AG09309 (cell line): ENCODE data around the gene CYB561D2.

Experiments
- DNase-seq: peaks from one replicate; pipeline ENCODE4 v3.0.0-alpha.2; 2010; ENCODE audit warnings: low read depth
- H3K4me3 ChIP-seq: 2 replicates; pipeline ENCODE4 v1.5.1; 2011; ENCODE audit warnings: mild to moderate bottlenecking, low read depth, low read length, moderate library complexity; ENCODE audit not compliant: control insufficient read depth
- TF ChIP-seq, protein P1 (sequence below): IDR thresholded peaks from 2 replicates; pipeline ENCODE4 v1.5.1; 2011; ENCODE audit warnings: mild to moderate bottlenecking, low read depth, low read length, inconsistent platforms; ENCODE audit not compliant: insufficient read depth, control insufficient read depth; ENCODE audit errors: missing control alignments

Gene CYB561D2

GRCh38 chr3:50327943-50328691, 22.5 kb upstream of the CYB561D2 start, which contains the start of gene TUSC2:
TUSC2 (minus strand) TSS chr3:50328223; CDS start chr3:50328099, 124 bp downstream.
- peak; percentile 72 for DNase-seq
- H3K4me3 ChIP-seq, result peak within 1 kb of the TSS; percentile 82
- TF ChIP-seq, protein P1, sequence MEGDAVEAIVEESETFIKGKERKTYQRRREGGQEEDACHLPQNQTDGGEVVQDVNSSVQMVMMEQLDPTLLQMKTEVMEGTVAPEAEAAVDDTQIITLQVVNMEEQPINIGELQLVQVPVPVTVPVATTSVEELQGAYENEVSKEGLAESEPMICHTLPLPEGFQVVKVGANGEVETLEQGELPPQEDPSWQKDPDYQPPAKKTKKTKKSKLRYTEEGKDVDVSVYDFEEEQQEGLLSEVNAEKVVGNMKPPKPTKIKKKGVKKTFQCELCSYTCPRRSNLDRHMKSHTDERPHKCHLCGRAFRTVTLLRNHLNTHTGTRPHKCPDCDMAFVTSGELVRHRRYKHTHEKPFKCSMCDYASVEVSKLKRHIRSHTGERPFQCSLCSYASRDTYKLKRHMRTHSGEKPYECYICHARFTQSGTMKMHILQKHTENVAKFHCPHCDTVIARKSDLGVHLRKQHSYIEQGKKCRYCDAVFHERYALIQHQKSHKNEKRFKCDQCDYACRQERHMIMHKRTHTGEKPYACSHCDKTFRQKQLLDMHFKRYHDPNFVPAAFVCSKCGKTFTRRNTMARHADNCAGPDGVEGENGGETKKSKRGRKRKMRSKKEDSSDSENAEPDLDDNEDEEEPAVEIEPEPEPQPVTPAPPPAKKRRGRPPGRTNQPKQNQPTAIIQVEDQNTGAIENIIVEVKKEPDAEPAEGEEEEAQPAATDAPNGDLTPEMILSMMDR, result no peak

GRCh38 chr3:50330330-50330729, 20.3 kb upstream of the CYB561D2 start:
- H3K4me3 ChIP-seq, result no peak overlapping the region
- TF ChIP-seq, protein P1, result no peak
- DNase-seq, result no peak

- no peak overlapping the region for H3K4me3 ChIP-seq
- TF ChIP-seq, protein P1, result no peak
- no peak for DNase-seq
Measured at GRCh38 chr3:50331364-50331907, 19.2 kb upstream of the CYB561D2 start.

DNA sequence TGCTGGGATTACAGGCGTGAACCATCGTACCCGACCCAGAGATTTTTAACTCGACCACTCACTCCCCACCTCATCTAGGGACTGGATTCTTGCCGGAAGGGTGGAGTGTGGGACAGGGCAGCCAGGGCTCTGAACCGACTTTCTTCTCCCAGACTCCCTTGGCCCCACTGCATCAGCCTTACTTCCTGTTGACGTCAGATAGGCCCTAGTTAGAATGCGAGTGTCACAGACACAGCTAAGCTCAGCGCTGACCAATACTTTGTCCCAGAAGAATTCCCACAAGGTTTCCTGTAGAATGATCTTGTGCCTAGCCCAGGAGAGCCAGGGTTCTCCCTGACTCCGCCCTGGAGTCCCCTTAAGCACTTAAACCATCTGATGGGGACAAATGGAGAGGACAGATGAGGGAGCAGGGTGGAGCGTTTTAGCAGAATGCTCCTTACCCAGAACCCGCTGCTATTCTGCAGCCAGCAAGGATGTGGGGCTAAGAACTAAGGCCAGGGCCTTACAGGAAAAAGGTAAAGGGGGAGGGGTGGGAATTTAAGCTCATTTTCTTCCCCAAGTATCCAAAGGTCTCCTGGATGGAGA, 16.8 kb upstream of the CYB561D2 start:
- H3K4me3 ChIP-seq, result no peak overlapping the region
- TF ChIP-seq, protein P1, result no peak
- peak; percentile 45 for DNase-seq

- H3K4me3 ChIP-seq, result no peak overlapping the region
- TF ChIP-seq, protein P1, result no peak
- DNase-seq, result no peak
Measured at GRCh38 chr3:50334339-50335075, 16.2 kb upstream of the CYB561D2 start.

DNA sequence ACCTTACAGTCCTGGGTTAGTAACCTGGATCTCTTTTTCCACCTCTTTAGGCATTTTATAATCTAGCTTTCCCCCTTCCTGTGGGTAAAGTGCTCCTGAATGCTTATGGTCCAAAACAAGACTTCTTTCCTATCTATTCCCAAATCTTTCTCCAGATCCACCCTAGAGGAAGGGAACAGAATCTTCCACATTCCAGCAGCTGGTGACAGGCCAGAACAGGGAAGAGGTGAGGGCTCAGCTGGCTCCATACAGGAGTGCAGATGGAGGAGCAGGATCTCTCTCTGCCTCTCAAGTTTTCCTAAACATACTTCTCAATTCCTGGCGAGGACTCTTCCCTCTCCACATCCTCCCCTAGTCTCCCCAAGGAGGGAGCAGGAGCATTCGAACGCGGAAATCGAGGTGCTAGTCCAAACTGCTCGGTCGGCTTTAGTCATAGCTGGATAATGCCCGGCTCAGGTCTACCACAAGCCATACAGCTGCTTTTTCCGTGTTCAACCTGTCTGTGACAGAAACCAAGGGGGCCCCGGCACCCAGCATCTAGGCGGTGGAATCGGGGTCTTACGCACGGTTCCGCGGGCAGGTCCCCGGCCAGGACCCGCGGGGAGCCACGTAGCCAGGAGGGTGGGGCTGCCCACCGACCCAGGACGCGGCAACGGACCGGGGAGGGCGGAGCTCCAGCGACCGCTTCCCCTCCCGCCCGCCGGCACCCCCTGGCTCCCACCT, 14.0 kb upstream of the CYB561D2 start:
- peak overlapping the region; percentile 90 for H3K4me3 ChIP-seq
- DNase-seq, result no peak
- TF ChIP-seq, protein P1, result no peak
